Endothelial cell of umbilical vein (primary cell): ENCODE results near the gene SLC39A3. TPM values are rescaled to one million over a fixed set of nuclear protein-coding genes. Genes with fewer than 3 reads are reported as not detected.

ENCODE experiments used
- BruUV-seq: library from RNA; stranded (reverse); fragments of 400-500 nt; replicated peaks from 2 replicates; lab custom pipeline; 2021; lab: Mats Ljungman, UMichigan
- CTCF ChIA-PET: fragments of 300-600, 350-600 bp; sonication (Branson Sonifier 250); formaldehyde crosslinking; loops from one replicate; lab custom pipeline; 2021; ENCODE audit warnings: antibody characterized with exemption, inconsistent platforms; lab: Charles Lee
- POLR2A ChIA-PET: fragments of 300-600, 350-600 bp; sonication (Branson Sonifier 250); formaldehyde crosslinking; loops from one replicate; lab custom pipeline; 2021; ENCODE audit warnings: antibody characterized with exemption, inconsistent platforms; lab: Charles Lee
- DNase-seq: peaks from one replicate; pipeline ENCODE4 v3.0.0-alpha.2; 2011; ENCODE audit warnings: low read depth, low spot score
- FAIRE-seq: peaks from 2 replicates; lab custom pipeline; 2011; peaks lifted over from hg19 to GRCh38; lab: Jason Lieb, UNC
- H2AFZ ChIP-seq: 2 replicates; pipeline ENCODE4 v1.6.0; 2012; ENCODE audit warnings: low read depth, low read length, control low read depth, inconsistent platforms
- H3K27ac ChIP-seq: 2 replicates; pipeline ENCODE4 v1.5.1; 2011; ENCODE audit warnings: low read depth, mild to moderate bottlenecking, control low read depth, low read length, moderate library complexity; ENCODE audit not compliant: insufficient read depth
- H3K27me3 ChIP-seq, 2 experiments: 2 replicates each; pipeline versions ENCODE4 v1.6.0 to v1.6.1; 2011; ENCODE audit warnings: low read length in 2 of 2, mixed read lengths in 1 of 2; ENCODE audit not compliant: control insufficient read depth in 2 of 2, insufficient read depth in 2 of 2
- H3K36me3 ChIP-seq, 2 experiments: 2 replicates in 1 of 2; 3 replicates in 1 of 2; pipeline ENCODE4 v1.5.1; 2011; ENCODE audit warnings: low read length in 2 of 2, mild to moderate bottlenecking in 1 of 2, moderate library complexity in 1 of 2; ENCODE audit not compliant: control insufficient read depth in 2 of 2, insufficient read depth in 2 of 2; ENCODE audit errors: extremely low read depth in 1 of 2
- H3K4me1 ChIP-seq: 3 replicates; pipeline ENCODE4 v1.5.1; 2011; ENCODE audit warnings: mild to moderate bottlenecking, low read length; ENCODE audit not compliant: control insufficient read depth, insufficient read depth; ENCODE audit errors: extremely low read depth
- H3K4me2 ChIP-seq: 2 replicates; pipeline ENCODE4 v1.6.1; 2011; ENCODE audit warnings: low read length, control low read depth, mixed read lengths; ENCODE audit not compliant: insufficient read depth
- H3K4me3 ChIP-seq, 3 experiments: fragments of 200-600 bp in 1 of 3; sonication (generic), shearing (Covaris generic) in 1 of 3; replicated peaks in 1 of 3; 2 replicates each; pipeline ENCODE4 v1.5.1; 2011 to 2016; ENCODE audit warnings: control low read depth in 3 of 3, low read length in 3 of 3, mild to moderate bottlenecking in 2 of 3, inconsistent platforms in 1 of 3, low read depth in 1 of 3, moderate library complexity in 1 of 3; ENCODE audit not compliant: insufficient read depth in 1 of 3
- H3K79me2 ChIP-seq: 2 replicates; pipeline ENCODE4 v1.6.0; 2012; ENCODE audit warnings: low read length, inconsistent platforms; ENCODE audit not compliant: control insufficient read depth, insufficient read depth
- H3K9ac ChIP-seq: replicated peaks from 2 replicates; pipeline ENCODE3; 2011; ENCODE audit warnings: low read length, control low read depth; ENCODE audit not compliant: insufficient read depth; ENCODE audit errors: extremely low read depth
- H3K9me1 ChIP-seq: replicated peaks from 3 replicates; pipeline ENCODE4 v1.6.0; 2011; ENCODE audit warnings: mild to moderate bottlenecking, low read length; ENCODE audit not compliant: control insufficient read depth, insufficient read depth; ENCODE audit errors: extremely low read depth
- H3K9me3 ChIP-seq: replicated peaks from 2 replicates; pipeline ENCODE4 v1.5.1; 2012; ENCODE audit warnings: low read length, inconsistent platforms; ENCODE audit not compliant: control insufficient read depth, insufficient read depth
- H4K20me1 ChIP-seq: replicated peaks from 2 replicates; pipeline ENCODE3; 2011; ENCODE audit warnings: mild to moderate bottlenecking, low read length; ENCODE audit not compliant: control insufficient read depth, insufficient read depth; ENCODE audit errors: extremely low read depth
- EZH2 ChIP-seq: IDR thresholded peaks from 2 replicates; pipeline ENCODE4 v1.6.1; 2012; ENCODE audit warnings: borderline replicate concordance, low read depth, mild to moderate bottlenecking, moderate library complexity, low read length, inconsistent platforms; ENCODE audit not compliant: severe bottlenecking
- FOS ChIP-seq: IDR thresholded peaks from 2 replicates; pipeline ENCODE4 v1.6.1; 2011; ENCODE audit warnings: mild to moderate bottlenecking, low read length, moderate library complexity, borderline replicate concordance; ENCODE audit not compliant: insufficient read depth
- GATA2 ChIP-seq: IDR thresholded peaks from 2 replicates; pipeline ENCODE4 v1.7.0; 2011; ENCODE audit warnings: low read depth, mild to moderate bottlenecking, moderate library complexity, mixed read lengths, low read length; ENCODE audit not compliant: insufficient read length, insufficient read depth
- JUN ChIP-seq: IDR thresholded peaks from 2 replicates; pipeline ENCODE4 v1.6.1; 2011; ENCODE audit warnings: borderline replicate concordance, low read depth; ENCODE audit not compliant: insufficient read length, insufficient read depth
- MAX ChIP-seq: IDR thresholded peaks from 2 replicates; pipeline ENCODE4 v1.6.1; 2011; ENCODE audit not compliant: insufficient read depth, insufficient read length
- MYC ChIP-seq: IDR thresholded peaks from one replicate; pipeline ENCODE4 v1.6.1; 2011; ENCODE audit warnings: mild to moderate bottlenecking, low read depth, low read length
- POLR2A ChIP-seq: IDR thresholded peaks from 2 replicates; pipeline ENCODE4 v1.6.1; 2012; ENCODE audit warnings: low read depth, mild to moderate bottlenecking, control low read depth, low read length
- POLR2AphosphoS5 ChIP-seq: IDR thresholded peaks from 2 replicates; pipeline ENCODE4 v1.6.1; 2012; ENCODE audit warnings: low read depth, mild to moderate bottlenecking, control low read depth, low read length, moderate library complexity; ENCODE audit not compliant: insufficient read depth
- dilution Hi-C: fragments of 300-500 bp; cut with MboI; formaldehyde crosslinking; loops from one replicate; pipeline ENCODE4 v1.15.0; 2019; ENCODE audit warnings: low sequenced_read_pairs; ENCODE audit not compliant: extremely low pct_ligation_motif_present
- intact Hi-C: fragments of 100-400 bp; cut with micrococcal nuclease; formaldehyde crosslinking; loops from one replicate; pipeline ENCODE4 v1.10.0; 2022
- polyA plus RNA-seq, 4 experiments: library from polyadenylated mRNA; depleted of rRNA in 3 of 4; stranded (reverse) in 3 of 4; unstranded in 1 of 4; fragments of >200 nt; gene quantifications; 2 replicates each; pipeline versions ENCODE4 v1.2.1 to v1.2.3, GENCODE V29; 2011 to 2012; ENCODE audit warnings: missing spikeins in 1 of 4
- total RNA-seq: library from RNA; stranded (reverse); gene quantifications from 2 replicates; pipeline ENCODE4 v1.2.3, GENCODE V29; 2021
- TF ChIP-seq, protein P1 (sequence below), 2 donors: IDR thresholded peaks; 1 replicate in 1 of 2; 2 replicates in 1 of 2; pipeline ENCODE4 v1.5.1; 2011; ENCODE audit warnings: low read length in 2 of 2, mild to moderate bottlenecking in 2 of 2, moderate library complexity in 2 of 2, control low read depth in 1 of 2, inconsistent platforms in 1 of 2, low read depth in 1 of 2; ENCODE audit not compliant: insufficient read depth in 1 of 2; ENCODE audit errors: extremely low read depth in 1 of 2

The SLC39A3 gene
- total and polyA plus RNA-seq, 2 donors (not counting 3 experiments of a cell fraction or from before 2014, with no cell fraction given) = 28.0 to 43.1 TPM

GRCh38 chr19:2699413-2700140, 40.2 kb downstream of the SLC39A3 start:
- TF ChIP-seq FOS = no peak
- TF ChIP-seq GATA2 = no peak
- TF ChIP-seq EZH2 = no peak
- TF ChIP-seq JUN = no peak
- TF ChIP-seq POLR2A = no peak
- TF ChIP-seq MAX = no peak
- no peak for TF ChIP-seq MYC
- TF ChIP-seq, protein P1, sequence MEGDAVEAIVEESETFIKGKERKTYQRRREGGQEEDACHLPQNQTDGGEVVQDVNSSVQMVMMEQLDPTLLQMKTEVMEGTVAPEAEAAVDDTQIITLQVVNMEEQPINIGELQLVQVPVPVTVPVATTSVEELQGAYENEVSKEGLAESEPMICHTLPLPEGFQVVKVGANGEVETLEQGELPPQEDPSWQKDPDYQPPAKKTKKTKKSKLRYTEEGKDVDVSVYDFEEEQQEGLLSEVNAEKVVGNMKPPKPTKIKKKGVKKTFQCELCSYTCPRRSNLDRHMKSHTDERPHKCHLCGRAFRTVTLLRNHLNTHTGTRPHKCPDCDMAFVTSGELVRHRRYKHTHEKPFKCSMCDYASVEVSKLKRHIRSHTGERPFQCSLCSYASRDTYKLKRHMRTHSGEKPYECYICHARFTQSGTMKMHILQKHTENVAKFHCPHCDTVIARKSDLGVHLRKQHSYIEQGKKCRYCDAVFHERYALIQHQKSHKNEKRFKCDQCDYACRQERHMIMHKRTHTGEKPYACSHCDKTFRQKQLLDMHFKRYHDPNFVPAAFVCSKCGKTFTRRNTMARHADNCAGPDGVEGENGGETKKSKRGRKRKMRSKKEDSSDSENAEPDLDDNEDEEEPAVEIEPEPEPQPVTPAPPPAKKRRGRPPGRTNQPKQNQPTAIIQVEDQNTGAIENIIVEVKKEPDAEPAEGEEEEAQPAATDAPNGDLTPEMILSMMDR (IDR thresholded peaks at IDR 0.05; ENCODE audit: extremely low read depth in 1 of 2, insufficient read depth in 1 of 2, low read depth in 1 of 2, low read length in 2 of 2) = no peak
- TF ChIP-seq POLR2AphosphoS5 = no peak
- Histone ChIP-seq H3K4me2 (no peak overlapping the region), H3K4me1 (peaks cover 10% of the 10 kb centered on the region), H3K9ac (no peak overlapping the region), H3K27ac (no peak overlapping the region), H2AFZ (no peak overlapping the region), H3K9me3 (no peaks in the 10 kb centered on the region), H3K9me1 (no peaks in the 10 kb centered on the region), H3K79me2 (no peaks in the 10 kb centered on the region), H3K4me3 (no peak overlapping the region), H4K20me1 (no peaks in the 10 kb centered on the region), H3K27me3 (peaks cover 20 to 25% of the 10 kb centered on the region in 2 experiments), H3K36me3 (no peaks in the 10 kb centered on the region)
- CTCF ChIA-PET = interaction anchor here (1.0 to 2.0 kb wide), 2 partner anchors 9 to 51 kb away, joined by 3 to 7 read pairs; no protein-coding TSS in a partner anchor
- POLR2A ChIA-PET = no interaction called here
- dilution Hi-C loops (loop anchor here (10.0 kb wide), 1 partner anchor 55 kb away; no protein-coding TSS in a partner anchor), intact Hi-C loops (no loop called here)
- no TSS peak for BruUV-seq
- no peak for DNase-seq
- FAIRE-seq = no peak
